Upper lobe of left lung (tissue), 4 donors: ENCODE results near the gene KLHL29.

Source experiments
- CTCF ChIP-seq, 6 experiments: fragments of 450-650 bp in 4 of 6; fragments of 200-600 bp in 2 of 6; sonication (generic) in 2 of 6; IDR thresholded peaks; one replicate each; pipeline ENCODE4 v1.5.1; 2016 to 2019; ENCODE audit warnings: antibody characterized with exemption in 6 of 6
- POLR2AphosphoS5 ChIP-seq, 2 donors: sonication (generic); formaldehyde crosslinking; IDR thresholded peaks; one replicate each; pipeline ENCODE4 v1.5.1; 2017; ENCODE audit warnings: antibody characterized with exemption in 2 of 2

DNA sequence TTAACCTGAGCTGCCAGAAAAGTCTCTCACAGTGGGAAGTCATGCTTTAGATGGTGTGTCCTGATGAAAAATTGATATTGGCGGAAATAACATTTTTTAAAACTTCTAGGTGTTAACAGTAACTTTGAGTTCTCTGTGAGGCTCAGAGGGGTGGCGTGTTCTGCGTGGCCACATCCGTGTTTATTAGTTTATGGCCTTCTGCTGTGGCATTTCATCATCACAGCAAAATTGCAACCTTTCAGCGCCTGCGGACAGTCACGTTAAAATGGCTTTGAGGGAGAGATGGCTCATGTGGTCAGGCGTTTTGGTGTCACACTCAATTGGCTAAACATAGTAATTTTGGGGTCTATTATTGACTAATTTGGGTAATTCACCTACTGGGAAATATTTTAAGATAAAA, 42.4 kb downstream of the KLHL29 start:
- TF ChIP-seq CTCF (IDR thresholded peaks at IDR 0.05) (no peak), POLR2AphosphoS5 (IDR thresholded peaks at IDR 0.05) (no peak)
